Muscle layer of duodenum (tissue), 2 donors: ENCODE results near the gene CLEC12A.

Source experiments
- H3K27ac ChIP-seq: one replicate; pipeline ENCODE4 v1.7.0; 2013; ENCODE audit warnings: mild to moderate bottlenecking, low read length
- H3K27me3 ChIP-seq: one replicate; pipeline ENCODE4 v1.7.0; 2013; ENCODE audit warnings: low read depth, mild to moderate bottlenecking, control low read depth, low read length
- H3K36me3 ChIP-seq, 2 donors: one replicate each; pipeline ENCODE4 v1.7.0; 2013; ENCODE audit warnings: low read length in 2 of 2, control low read depth in 1 of 2, mild to moderate bottlenecking in 1 of 2; ENCODE audit not compliant: insufficient read depth in 2 of 2, control insufficient read depth in 1 of 2
- H3K4me1 ChIP-seq, 2 donors: one replicate each; pipeline ENCODE4 v1.7.0; 2013; ENCODE audit warnings: low read length in 2 of 2, mild to moderate bottlenecking in 2 of 2, control low read depth in 1 of 2, moderate library complexity in 1 of 2; ENCODE audit not compliant: insufficient read depth in 2 of 2, control insufficient read depth in 1 of 2
- H3K4me3 ChIP-seq, 2 donors: one replicate each; pipeline ENCODE4 v1.7.0; 2013; ENCODE audit warnings: low read length in 2 of 2, low read depth in 1 of 2, mild to moderate bottlenecking in 1 of 2
- H3K9me3 ChIP-seq, 2 donors: one replicate each; pipeline ENCODE4 v1.7.0; 2013; ENCODE audit warnings: low read length in 2 of 2, control low read depth in 1 of 2, mild to moderate bottlenecking in 1 of 2; ENCODE audit not compliant: control insufficient read depth in 1 of 2
- donor health status: healthy.

The CLEC12A gene

GRCh38 chr12:9971181-9971580 lies at the start of gene CLEC12A:
CLEC12A (plus strand) TSS chr12:9971409; CDS start chr12:9971597, 188 bp downstream.
- no peak within 1 kb of the TSS for H3K4me3 ChIP-seq
- H3K36me3 ChIP-seq: no peaks in the 10 kb centered on the region
- no peak within 1 kb of the TSS for H3K27ac ChIP-seq
- no peaks in the 10 kb centered on the region for H3K27me3 ChIP-seq
- no peaks in the 10 kb centered on the region for H3K4me1 ChIP-seq
- H3K9me3 ChIP-seq: no peaks in the 10 kb centered on the region

GRCh38 chr12:9922429-9922828 lies 48.8 kb upstream of the CLEC12A start:
- Histone ChIP-seq H3K9me3 (no peaks in the 10 kb centered on the region), H3K36me3 (no peaks in the 10 kb centered on the region), H3K27ac (no peak overlapping the region), H3K4me1 (no peaks in the 10 kb centered on the region), H3K4me3 (no peak overlapping the region), H3K27me3 (no peaks in the 10 kb centered on the region)

- Histone ChIP-seq H3K4me1 (no peaks in the 10 kb centered on the region), H3K9me3 (no peaks in the 10 kb centered on the region), H3K4me3 (peak overlapping the region; percentile 30 to 45), H3K27me3 (no peaks in the 10 kb centered on the region), H3K36me3 (no peaks in the 10 kb centered on the region), H3K27ac (no peak overlapping the region)
Observed at GRCh38 chr12:9925705-9926393, 45.4 kb upstream of the CLEC12A start.

GRCh38 chr12:9926876-9927275 lies 44.3 kb upstream of the CLEC12A start:
- Histone ChIP-seq H3K36me3 (no peaks in the 10 kb centered on the region), H3K9me3 (no peaks in the 10 kb centered on the region), H3K4me3 (no peak overlapping the region), H3K27ac (no peak overlapping the region), H3K4me1 (no peaks in the 10 kb centered on the region), H3K27me3 (no peaks in the 10 kb centered on the region)

DNA sequence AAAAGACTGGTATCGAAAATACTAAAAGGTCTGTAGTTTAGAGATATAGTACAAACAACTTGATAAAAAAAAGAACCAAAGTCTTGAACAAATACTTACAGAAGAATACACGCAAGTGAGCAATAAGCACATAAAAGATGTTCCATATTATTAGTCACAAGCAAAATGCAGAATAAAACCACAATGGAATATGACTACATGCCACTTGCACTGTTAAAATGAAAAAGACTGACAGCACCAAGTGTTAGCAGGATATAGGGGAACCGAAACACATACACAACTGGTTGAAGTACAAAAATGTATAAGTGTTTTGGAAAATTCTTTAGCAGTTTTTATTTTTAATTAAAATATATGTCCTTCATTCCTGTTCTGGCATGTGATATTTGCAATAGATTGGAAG lies 42.6 kb upstream of the CLEC12A start:
- H3K4me1 ChIP-seq: no peaks in the 10 kb centered on the region

GRCh38 chr12:9931245-9931644 lies 40.0 kb upstream of the CLEC12A start:
- no peaks in the 10 kb centered on the region for H3K9me3 ChIP-seq
- H3K27ac ChIP-seq: no peak overlapping the region
- H3K27me3 ChIP-seq: no peaks in the 10 kb centered on the region
- H3K4me3 ChIP-seq: no peak overlapping the region
- no peaks in the 10 kb centered on the region for H3K4me1 ChIP-seq
- H3K36me3 ChIP-seq: no peaks in the 10 kb centered on the region

More for the DNA sequence above, 42.6 kb upstream of the CLEC12A start:
- no peak overlapping the region for H3K27ac ChIP-seq
- no peak overlapping the region for H3K4me3 ChIP-seq
- H3K9me3 ChIP-seq: no peaks in the 10 kb centered on the region
- H3K27me3 ChIP-seq: no peaks in the 10 kb centered on the region
- no peaks in the 10 kb centered on the region for H3K36me3 ChIP-seq

DNA sequence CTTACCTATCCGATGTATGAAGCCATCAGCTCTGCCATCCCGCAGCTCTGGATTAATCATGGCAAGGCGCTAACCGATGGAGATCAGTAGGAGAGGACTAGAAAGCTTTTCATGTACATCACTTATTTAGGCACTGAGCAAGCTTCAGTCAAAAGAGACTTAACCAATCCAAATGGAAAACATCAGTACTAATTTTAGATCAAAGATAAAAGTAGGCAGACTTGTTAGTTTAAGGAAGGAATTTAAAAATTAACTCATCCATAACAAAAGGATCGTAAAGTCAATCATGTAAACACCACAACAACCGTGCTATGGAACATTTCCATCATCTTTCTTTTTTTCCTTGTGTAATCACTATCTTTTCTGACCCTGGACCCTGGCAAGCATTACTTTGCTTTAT lies 38.9 kb upstream of the CLEC12A start, which contains the start of gene CLEC2A:
CLEC2A (minus strand) TSS at position 101 of the 400 bp plus-strand sequence; CDS start at position 60, 41 bp downstream.
- Histone ChIP-seq H3K4me1 (no peaks in the 10 kb centered on the region), H3K36me3 (no peaks in the 10 kb centered on the region), H3K4me3 (no peak within 1 kb of the TSS), H3K9me3 (no peaks in the 10 kb centered on the region), H3K27me3 (no peaks in the 10 kb centered on the region), H3K27ac (no peak within 1 kb of the TSS)

- Histone ChIP-seq H3K4me3 (no peak overlapping the region), H3K27ac (no peak overlapping the region), H3K4me1 (no peaks in the 10 kb centered on the region), H3K27me3 (no peaks in the 10 kb centered on the region), H3K36me3 (no peaks in the 10 kb centered on the region), H3K9me3 (no peaks in the 10 kb centered on the region)
Observed at GRCh38 chr12:9933958-9934357, 37.3 kb upstream of the CLEC12A start.

- Histone ChIP-seq H3K4me3 (no peak overlapping the region), H3K9me3 (no peaks in the 10 kb centered on the region), H3K27ac (no peak overlapping the region), H3K4me1 (no peaks in the 10 kb centered on the region), H3K36me3 (no peaks in the 10 kb centered on the region), H3K27me3 (no peaks in the 10 kb centered on the region)
Observed at GRCh38 chr12:9935026-9935425, 36.2 kb upstream of the CLEC12A start.

- H3K4me1 ChIP-seq: no peaks in the 10 kb centered on the region
- no peak overlapping the region for H3K27ac ChIP-seq
- no peak overlapping the region for H3K4me3 ChIP-seq
- no peaks in the 10 kb centered on the region for H3K9me3 ChIP-seq
- H3K27me3 ChIP-seq: no peaks in the 10 kb centered on the region
- no peaks in the 10 kb centered on the region for H3K36me3 ChIP-seq
Observed at GRCh38 chr12:9936591-9936990, 34.6 kb upstream of the CLEC12A start.

DNA sequence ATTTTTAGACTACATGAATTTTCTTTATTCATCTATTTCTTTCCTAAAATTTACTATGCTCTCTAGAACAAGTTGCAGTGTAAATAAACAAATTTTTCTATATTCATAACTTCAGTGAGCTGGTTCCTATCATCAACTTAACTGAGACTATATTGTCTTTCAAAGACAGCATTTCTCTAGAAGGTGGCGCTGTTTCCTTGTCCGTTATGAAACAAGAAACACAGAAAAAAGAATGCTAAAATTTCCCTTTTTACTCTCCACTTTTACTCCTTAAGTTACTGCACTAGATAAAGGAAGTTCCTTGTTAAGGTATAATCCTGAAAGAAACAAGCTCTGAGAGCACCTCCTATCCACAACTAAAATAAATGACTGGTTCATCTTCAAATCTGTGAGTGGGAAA lies 30.8 kb upstream of the CLEC12A start:
- H3K4me3 ChIP-seq: no peak overlapping the region
- no peaks in the 10 kb centered on the region for H3K27me3 ChIP-seq
- H3K36me3 ChIP-seq: no peaks in the 10 kb centered on the region
- H3K4me1 ChIP-seq: peaks cover 0 to 6% of the 10 kb centered on the region in 2 donors
- H3K9me3 ChIP-seq: no peaks in the 10 kb centered on the region
- H3K27ac ChIP-seq: no peak overlapping the region

DNA sequence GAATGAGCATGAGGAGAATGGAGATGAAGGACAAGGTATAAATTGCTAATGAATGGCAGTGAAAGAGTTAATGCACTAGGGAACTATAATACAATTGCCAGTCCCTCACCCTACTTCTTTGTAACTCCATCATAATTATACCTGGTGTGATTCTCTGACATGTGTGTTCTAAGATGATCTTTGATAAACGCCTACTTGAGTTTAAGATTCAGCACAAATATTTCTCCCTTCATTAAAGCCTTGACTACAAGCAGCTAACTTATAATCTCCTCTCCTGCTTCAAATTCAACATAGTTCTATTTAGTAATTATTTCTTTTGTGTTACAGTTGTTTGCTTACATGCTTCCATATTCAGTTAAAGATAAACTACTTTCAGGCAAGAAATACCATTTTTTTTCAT lies 29.4 kb upstream of the CLEC12A start:
- Histone ChIP-seq H3K4me3 (no peak overlapping the region), H3K4me1 (peaks cover 0 to 6% of the 10 kb centered on the region in 2 donors), H3K36me3 (no peaks in the 10 kb centered on the region), H3K9me3 (no peaks in the 10 kb centered on the region), H3K27me3 (no peaks in the 10 kb centered on the region), H3K27ac (no peak overlapping the region)
